VCaP (cell line): Measurements from ENCODE around the gene SHFL.

Experiments used
- H3K27ac ChIP-seq: fragments of 450-650 bp; 2 replicates; pipeline ENCODE4 v1.5.1; 2017
- TF ChIP-seq, protein P1 (sequence below): fragments of 450-650 bp; conservative IDR thresholded peaks from 2 replicates; pipeline ENCODE4 v1.5.1; 2017; ENCODE audit warnings: mild to moderate bottlenecking, moderate library complexity

Gene SHFL

GRCh38 chr19:10115392-10116084, 29.4 kb downstream of the SHFL start:
- no peak overlapping the region for H3K27ac ChIP-seq
- TF ChIP-seq, protein P1, sequence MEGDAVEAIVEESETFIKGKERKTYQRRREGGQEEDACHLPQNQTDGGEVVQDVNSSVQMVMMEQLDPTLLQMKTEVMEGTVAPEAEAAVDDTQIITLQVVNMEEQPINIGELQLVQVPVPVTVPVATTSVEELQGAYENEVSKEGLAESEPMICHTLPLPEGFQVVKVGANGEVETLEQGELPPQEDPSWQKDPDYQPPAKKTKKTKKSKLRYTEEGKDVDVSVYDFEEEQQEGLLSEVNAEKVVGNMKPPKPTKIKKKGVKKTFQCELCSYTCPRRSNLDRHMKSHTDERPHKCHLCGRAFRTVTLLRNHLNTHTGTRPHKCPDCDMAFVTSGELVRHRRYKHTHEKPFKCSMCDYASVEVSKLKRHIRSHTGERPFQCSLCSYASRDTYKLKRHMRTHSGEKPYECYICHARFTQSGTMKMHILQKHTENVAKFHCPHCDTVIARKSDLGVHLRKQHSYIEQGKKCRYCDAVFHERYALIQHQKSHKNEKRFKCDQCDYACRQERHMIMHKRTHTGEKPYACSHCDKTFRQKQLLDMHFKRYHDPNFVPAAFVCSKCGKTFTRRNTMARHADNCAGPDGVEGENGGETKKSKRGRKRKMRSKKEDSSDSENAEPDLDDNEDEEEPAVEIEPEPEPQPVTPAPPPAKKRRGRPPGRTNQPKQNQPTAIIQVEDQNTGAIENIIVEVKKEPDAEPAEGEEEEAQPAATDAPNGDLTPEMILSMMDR: no peak

GRCh38 chr19:10116085-10116865, 30.2 kb downstream of the SHFL start:
- no peak overlapping the region for H3K27ac ChIP-seq
- TF ChIP-seq, protein P1: no peak

DNA sequence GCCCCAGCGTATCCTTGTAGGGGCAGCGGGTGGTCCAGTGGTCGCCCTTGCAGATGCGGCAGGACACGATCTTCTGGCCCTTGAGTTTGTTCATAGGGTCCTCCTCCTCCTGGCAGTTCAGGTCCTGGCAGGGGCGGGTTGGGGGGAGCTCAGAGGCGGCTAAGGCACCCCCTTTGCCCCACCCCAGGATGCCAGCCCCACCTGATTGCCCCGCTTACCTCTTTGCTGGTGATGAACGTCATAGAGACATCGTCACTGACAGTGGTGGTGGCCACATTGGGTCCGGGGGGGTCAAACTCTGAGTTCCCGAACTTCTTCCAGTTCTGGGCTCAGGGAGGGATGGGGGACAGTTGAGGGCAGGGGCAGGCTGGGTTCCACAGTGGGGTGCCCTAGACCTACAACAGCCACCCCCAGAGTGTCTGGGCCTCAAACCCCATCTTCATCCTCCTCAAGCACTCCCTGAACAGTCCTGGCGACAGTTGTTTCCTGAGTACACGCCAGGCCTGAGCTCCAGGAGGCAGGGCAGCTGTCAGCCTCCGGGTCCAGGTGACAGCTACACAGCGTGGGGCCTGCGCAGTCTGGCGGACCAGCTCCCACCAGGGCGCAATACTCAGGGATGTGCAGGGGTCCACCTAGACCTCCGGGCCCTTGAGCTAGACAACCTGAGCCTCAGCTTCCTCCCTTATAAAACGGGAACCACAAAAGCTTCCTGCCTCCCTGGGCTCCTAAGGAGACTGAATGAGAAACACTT, 30.9 kb downstream of the SHFL start:
- H3K27ac ChIP-seq: no peak overlapping the region
- TF ChIP-seq, protein P1: no peak

GRCh38 chr19:10118960-10119359, 32.8 kb downstream of the SHFL start:
- H3K27ac ChIP-seq: peak overlapping the region; percentile 70

GRCh38 chr19:10120538-10121189, 34.5 kb downstream of the SHFL start:
- H3K27ac ChIP-seq: no peak overlapping the region
- TF ChIP-seq, protein P1: no peak

More at GRCh38 chr19:10118960-10119359, 32.8 kb downstream of the SHFL start:
- TF ChIP-seq, protein P1: no peak

DNA sequence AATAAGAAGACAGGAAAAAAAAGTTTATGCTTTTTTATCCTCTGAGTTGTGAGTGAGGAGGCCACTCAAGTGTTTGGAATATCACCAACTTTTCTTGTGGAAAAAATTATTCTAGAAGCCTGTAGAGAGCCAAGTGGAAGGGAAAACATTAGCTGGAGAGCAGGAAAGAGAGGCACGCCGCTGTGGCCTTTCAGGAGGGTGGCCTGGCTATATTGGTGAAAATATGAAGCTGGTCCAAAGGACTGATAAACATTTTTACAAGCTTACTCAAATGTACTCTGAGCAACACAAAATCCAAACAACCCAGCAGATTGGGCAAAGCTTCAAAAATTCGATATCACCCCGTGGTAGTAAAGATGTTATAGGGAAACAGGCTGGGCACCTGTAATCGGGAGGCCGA, 35.9 kb downstream of the SHFL start:
- TF ChIP-seq, protein P1: no peak
- peak overlapping the region; percentile 63 for H3K27ac ChIP-seq

GRCh38 chr19:10124429-10124828, 38.3 kb downstream of the SHFL start:
- TF ChIP-seq, protein P1: no peak
- H3K27ac ChIP-seq: no peak overlapping the region
